ENCODE data around the gene ASB16. TPM values are rescaled to one million over a fixed set of nuclear protein-coding genes. Genes with fewer than 3 reads are reported as not detected.

Gene ASB16
- total and polyA plus RNA-seq, 10 of the 15 experiments (the other 5 are each of a cell fraction or from before 2014, with no cell fraction given): 0.07 to 1.1 (median 0.44) TPM; not detected in 5

DNA sequence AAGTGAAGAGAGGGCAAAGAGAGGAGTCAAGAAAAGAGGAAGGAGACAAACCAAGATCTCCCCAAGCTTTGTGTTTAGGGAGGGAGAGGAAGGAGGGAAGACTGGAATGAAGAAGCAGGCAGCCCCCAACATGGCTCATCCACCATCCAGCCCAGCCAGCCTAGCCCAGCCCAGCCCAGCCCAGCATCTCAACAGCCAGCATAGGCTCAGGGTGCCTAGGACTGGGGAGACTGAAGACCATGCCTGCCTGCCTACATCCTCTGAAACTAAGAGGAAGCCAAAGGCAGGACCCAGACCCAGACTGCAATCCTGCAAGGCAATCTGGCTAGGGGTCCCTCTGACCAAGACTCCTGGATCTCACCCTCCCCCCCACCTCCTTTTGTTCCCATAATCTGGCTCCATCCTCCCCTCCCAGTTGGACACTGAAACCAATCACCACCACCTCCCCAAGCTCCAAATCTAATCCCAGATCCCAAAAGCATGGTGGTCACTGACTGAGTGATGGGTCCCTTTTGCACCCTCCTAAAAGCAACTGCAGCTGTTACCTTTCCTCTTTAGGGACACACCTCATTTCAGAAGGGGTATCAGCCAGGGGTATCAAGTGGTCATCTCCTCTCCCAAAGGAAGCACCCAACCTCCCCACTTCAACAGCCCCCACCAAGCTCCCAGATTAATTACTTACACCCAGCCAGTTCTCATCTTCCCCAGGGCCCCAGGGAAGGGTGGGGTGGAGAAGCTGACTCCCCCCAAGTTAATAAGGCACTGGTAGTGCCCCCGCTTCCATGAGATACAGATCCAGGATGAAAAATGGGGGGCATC, 48.3 kb upstream of the ASB16 start:
- no peak overlapping the region for H3K27ac ChIP-seq (ENCODE audit: control insufficient read depth, insufficient read depth)
- ChIA-PET CTCF (interaction anchor here (0.6 to 4.1 kb wide), 13 partner anchors 11 to 567 kb away, joined by 3 to 40 read pairs (median 4); partner anchors contain the start of gene CCDC43), POLR2A (interaction anchor here (1.6 to 3.2 kb wide), 2 partner anchors 10 to 64 kb away, joined by 10 to 34 read pairs; partner anchors contain the start of gene TMUB2), SMC1A (ENCODE audit: uncharacterized antibody, unreplicated experiment) (interaction anchor here (0.9 to 2.6 kb wide), 5 partner anchors 11 to 64 kb away, joined by 3 to 9 read pairs (median 4); partner anchors contain the start of gene TMUB2), RAD21 (ENCODE audit: unreplicated experiment) (interaction anchor here (1.0 to 1.1 kb wide), 3 partner anchors 10 to 56 kb away, joined by 3 to 4 read pairs (median 3); partner anchors contain the start of gene LSM12)
- H3K4me3 ChIP-seq: peak overlapping the region; percentile 95
- no peaks in the 10 kb centered on the region for H3K27me3 ChIP-seq (replicated peaks in 1 of 2; ENCODE audit: control insufficient read depth in 2 of 2, insufficient read depth in 2 of 2, low read length in 1 of 2)
- H4K20me1 ChIP-seq (ENCODE audit: control insufficient read depth, insufficient read depth): no peaks in the 10 kb centered on the region
- peak overlapping the region; percentile 92 for H3K4me2 ChIP-seq (ENCODE audit: control insufficient read depth, insufficient read depth)
- H3K9ac ChIP-seq (ENCODE audit: control insufficient read depth, insufficient read depth, low read length): peak overlapping the region; percentile 74; the same call in 1 of the 2 replicates
- H3K79me2 ChIP-seq (ENCODE audit: control insufficient read depth, insufficient read depth, low read length): peaks cover 2% of the 10 kb centered on the region
- WGBS (ENCODE audit: insufficient coverage, insufficient replicate concordance, low lambda C conversion rate, missing lambda C conversion rate): 36% methylated on average over 1 of the region's 1 CpG
- ATAC-seq (no peak), DNase-seq (ENCODE audit: low read depth, low spot score) (no peak), FAIRE-seq (no peak)
- intact Hi-C loops (cut with micrococcal nuclease; ENCODE audit: unreplicated experiment): no loop called here
- TF ChIP-seq, protein P1, sequence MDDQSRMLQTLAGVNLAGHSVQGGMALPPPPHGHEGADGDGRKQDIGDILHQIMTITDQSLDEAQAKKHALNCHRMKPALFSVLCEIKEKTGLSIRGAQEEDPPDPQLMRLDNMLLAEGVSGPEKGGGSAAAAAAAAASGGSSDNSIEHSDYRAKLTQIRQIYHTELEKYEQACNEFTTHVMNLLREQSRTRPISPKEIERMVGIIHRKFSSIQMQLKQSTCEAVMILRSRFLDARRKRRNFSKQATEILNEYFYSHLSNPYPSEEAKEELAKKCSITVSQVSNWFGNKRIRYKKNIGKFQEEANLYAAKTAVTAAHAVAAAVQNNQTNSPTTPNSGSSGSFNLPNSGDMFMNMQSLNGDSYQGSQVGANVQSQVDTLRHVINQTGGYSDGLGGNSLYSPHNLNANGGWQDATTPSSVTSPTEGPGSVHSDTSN (IDR thresholded peaks at IDR 0.05; ENCODE audit: insufficient replicate concordance, low read depth, low read length): no peak
- TF ChIP-seq ATF7 (IDR thresholded peaks at IDR 0.05; ENCODE audit: low read depth) (0 out of 2 replicates have a peak, but pooled peaks have one; percentile 16), PAX5 (IDR thresholded peaks at IDR 0.05; ENCODE audit: borderline replicate concordance, low read depth, low read length) (no peak)
- TSS peak; percentile 54 for BruUV-seq (replicated peaks)
- peaks cover 8% of the 10 kb centered on the region; the same call in 1 of the 2 replicates for H3K4me1 ChIP-seq (ENCODE audit: control insufficient read depth, insufficient read depth, low read length)
- H3K9me3 ChIP-seq (replicated peaks; ENCODE audit: control insufficient read depth, insufficient read depth, low read length): no peaks in the 10 kb centered on the region
- in situ Hi-C loops (cut with MboI): loop anchor here (25.0 kb wide), 1 partner anchor 910 kb away; the partner anchor contains the start of gene TMEM106A
- no peaks in the 10 kb centered on the region for H3K36me3 ChIP-seq (ENCODE audit: control insufficient read depth in 2 of 2, insufficient read depth in 2 of 2, low read length in 1 of 2)
- no peak overlapping the region for H2AFZ ChIP-seq (ENCODE audit: control insufficient read depth, low read depth, low read length)
